ENCODE results near the gene NUMB. TPM values are rescaled to one million over a fixed set of nuclear protein-coding genes. Genes with fewer than 3 reads are reported as not detected.

Gene NUMB
- total RNA-seq, 1 experiment from 2014 or later: 46.5 TPM

GRCh38 chr14:73372529-73372928 lies 85.8 kb downstream of the NUMB start:
- H3K4me1 ChIP-seq (ENCODE audit: insufficient read depth, low read length): no peaks in the 10 kb centered on the region; the same call in 1 of the 2 replicates
- H2BK120ac ChIP-seq (ENCODE audit: low read depth, low read length, poor library complexity, severe bottlenecking): no peak overlapping the region
- no peak overlapping the region for H3K4ac ChIP-seq (ENCODE audit: low read depth, low read length)
- no peak overlapping the region for H2BK12ac ChIP-seq (ENCODE audit: insufficient read length, low read depth, low read length)
- H3K23me2 ChIP-seq (ENCODE audit: insufficient read length, low read depth, low read length, poor library complexity, severe bottlenecking): no peaks in the 10 kb centered on the region
- Mint-ChIP-seq H3K4me3 (no peak overlapping the region), H3K4me1 (peaks cover 0 to 2% of the 10 kb centered on the region in 2 experiments; a peak in 1 of 4 replicates), H3K27ac (no peak overlapping the region), H3K9me3 (no peaks in the 10 kb centered on the region; a peak in 1 of 5 replicates), H3K27me3 (ENCODE audit: low read depth) (no peaks in the 10 kb centered on the region), H3K36me3 (ENCODE audit: insufficient read depth in 1 of 3, low read depth in 3 of 3) (no peaks in the 10 kb centered on the region; a peak in 1 of 7 replicates)
- no peaks in the 10 kb centered on the region for H3K27me3 ChIP-seq (ENCODE audit: insufficient read depth, low read length)
- no peak overlapping the region for H2AK5ac ChIP-seq (ENCODE audit: insufficient read length, low read length)
- no peak overlapping the region for H4K8ac ChIP-seq (replicated peaks; ENCODE audit: insufficient read length, low read depth, low read length)
- no peaks in the 10 kb centered on the region for H3K9me3 ChIP-seq (ENCODE audit: control insufficient read depth, low read depth, low read length)
- H3K27ac ChIP-seq (ENCODE audit: insufficient read length, low read depth, low read length): no peak overlapping the region
- H3K14ac ChIP-seq (ENCODE audit: insufficient read depth, low read length): no peak overlapping the region
- H3K56ac ChIP-seq (ENCODE audit: insufficient read length, low read depth, low read length): no peak overlapping the region
- no peaks in the 10 kb centered on the region for H4K20me1 ChIP-seq (ENCODE audit: control insufficient read depth, insufficient read depth, insufficient read length)
- no peak for TF ChIP-seq CTCF (conservative IDR thresholded peaks at IDR 0.05)
- H2AFZ ChIP-seq (ENCODE audit: low read length): no peak overlapping the region
- no peak overlapping the region for H3K9ac ChIP-seq (ENCODE audit: extremely low read depth, insufficient read length, low read length)
- H4K91ac ChIP-seq (ENCODE audit: insufficient read length, low read depth, low read length): no peak overlapping the region
- H3K79me2 ChIP-seq (ENCODE audit: insufficient read depth, low read length): no peaks in the 10 kb centered on the region
- no peak overlapping the region for H4K5ac ChIP-seq (ENCODE audit: insufficient read length, low read depth, low read length)
- H2BK15ac ChIP-seq (ENCODE audit: low read depth, low read length): no peak overlapping the region
- no peak overlapping the region for H3K18ac ChIP-seq (ENCODE audit: insufficient read length, low read depth, low read length)
- H2BK5ac ChIP-seq (ENCODE audit: insufficient read length, low read length): no peak overlapping the region
- no peak overlapping the region for H3T11ph ChIP-seq (ENCODE audit: low read length)
- H3K4me2 ChIP-seq (ENCODE audit: insufficient read depth, insufficient read length, low read length): no peak overlapping the region
- no peak overlapping the region for H2BK20ac ChIP-seq (ENCODE audit: low read depth, low read length, poor library complexity, severe bottlenecking)
- no peaks in the 10 kb centered on the region for H3K79me1 ChIP-seq (ENCODE audit: insufficient read depth, low read depth, low read length, poor library complexity, severe bottlenecking)
- H3K23ac ChIP-seq (ENCODE audit: insufficient read length, low read depth, low read length): no peak overlapping the region
- no peak for DNase-seq
